OCI-LY1 (cell line): ENCODE results near the gene SGPL1.

Source experiments
- EZH2 ChIP-seq: fragments of 200-600 bp; sonication (generic), shearing (Covaris generic); IDR thresholded peaks from 2 replicates; pipeline ENCODE4 v1.8.0; 2017; ENCODE audit warnings: borderline replicate concordance, mixed run types, mild to moderate bottlenecking, antibody characterized with exemption, low read length, moderate library complexity, mixed read lengths
- TF ChIP-seq, protein P1 (sequence below): fragments of 200-600 bp; sonication (generic), shearing (Covaris generic); IDR thresholded peaks from 2 replicates; pipeline ENCODE4 v1.5.1; 2017; ENCODE audit warnings: mild to moderate bottlenecking, antibody characterized with exemption, low read length, moderate library complexity, mixed read lengths

DNA sequence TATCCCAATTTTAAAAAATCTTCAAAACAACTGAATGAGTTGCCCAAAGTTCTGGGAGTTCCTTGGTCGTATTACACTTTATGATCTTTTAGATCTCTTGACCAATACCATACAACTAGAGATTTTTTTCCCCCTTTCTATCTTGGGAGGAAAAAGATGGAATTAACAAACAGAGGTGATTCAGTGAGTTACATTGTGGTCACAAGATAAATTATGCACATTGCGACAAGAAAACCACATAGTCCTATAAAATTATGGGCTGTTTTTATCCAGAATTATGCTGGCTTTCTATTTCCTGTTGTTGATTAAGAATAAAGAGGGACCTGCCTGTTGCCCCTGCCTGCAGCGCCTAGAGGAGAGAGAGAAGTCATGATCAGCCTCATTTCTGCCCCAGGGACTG lies 8.2 kb upstream of the SGPL1 start:
- TF ChIP-seq, protein P1, sequence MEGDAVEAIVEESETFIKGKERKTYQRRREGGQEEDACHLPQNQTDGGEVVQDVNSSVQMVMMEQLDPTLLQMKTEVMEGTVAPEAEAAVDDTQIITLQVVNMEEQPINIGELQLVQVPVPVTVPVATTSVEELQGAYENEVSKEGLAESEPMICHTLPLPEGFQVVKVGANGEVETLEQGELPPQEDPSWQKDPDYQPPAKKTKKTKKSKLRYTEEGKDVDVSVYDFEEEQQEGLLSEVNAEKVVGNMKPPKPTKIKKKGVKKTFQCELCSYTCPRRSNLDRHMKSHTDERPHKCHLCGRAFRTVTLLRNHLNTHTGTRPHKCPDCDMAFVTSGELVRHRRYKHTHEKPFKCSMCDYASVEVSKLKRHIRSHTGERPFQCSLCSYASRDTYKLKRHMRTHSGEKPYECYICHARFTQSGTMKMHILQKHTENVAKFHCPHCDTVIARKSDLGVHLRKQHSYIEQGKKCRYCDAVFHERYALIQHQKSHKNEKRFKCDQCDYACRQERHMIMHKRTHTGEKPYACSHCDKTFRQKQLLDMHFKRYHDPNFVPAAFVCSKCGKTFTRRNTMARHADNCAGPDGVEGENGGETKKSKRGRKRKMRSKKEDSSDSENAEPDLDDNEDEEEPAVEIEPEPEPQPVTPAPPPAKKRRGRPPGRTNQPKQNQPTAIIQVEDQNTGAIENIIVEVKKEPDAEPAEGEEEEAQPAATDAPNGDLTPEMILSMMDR: no peak
- no peak for TF ChIP-seq EZH2
